Progenitor cell of endocrine pancreas (in vitro differentiated cells): ENCODE results near the gene KLHL15. TPM values are rescaled to one million over a fixed set of nuclear protein-coding genes. Genes with fewer than 3 reads are reported as not detected.
A peak's percentile ranks its signal among the peaks of the same experiment; 100 is the strongest.

ENCODE experiments used
- DNase-seq: peaks from one replicate; pipeline ENCODE4 v3.0.0; 2021; ENCODE audit warnings: low spot score; ENCODE audit not compliant: unreplicated experiment
- H3K27ac Mint-ChIP-seq: 2 replicates; pipeline ENCODE4 v1.8.0; 2021; ENCODE audit warnings: mild to moderate bottlenecking, moderate library complexity, mixed read lengths
- H3K27me3 Mint-ChIP-seq: 2 replicates; pipeline ENCODE4 v1.8.0; 2021; ENCODE audit warnings: mixed read lengths
- H3K36me3 Mint-ChIP-seq: 2 replicates; pipeline ENCODE4 v1.8.0; 2022; ENCODE audit warnings: mixed read lengths; ENCODE audit not compliant: insufficient read depth
- H3K4me1 Mint-ChIP-seq: 2 replicates; pipeline ENCODE4 v1.8.0; 2021; ENCODE audit warnings: low read depth, mixed read lengths
- H3K4me3 Mint-ChIP-seq: 2 replicates; pipeline ENCODE4 v1.8.0; 2021; ENCODE audit warnings: low read depth, mild to moderate bottlenecking, moderate library complexity, mixed read lengths
- H3K9me3 Mint-ChIP-seq: 2 replicates; pipeline ENCODE4 v1.8.0; 2021; ENCODE audit warnings: low read depth, mixed read lengths
- total RNA-seq: library from RNA; stranded (reverse); gene quantifications from 2 replicates; pipeline ENCODE4 v1.2.1, GENCODE V29; 2021
- TF ChIP-seq, protein P1 (sequence below): fragments of 200-600 bp; sonication (generic); IDR thresholded peaks from one replicate; pipeline ENCODE4 v1.5.0; 2021; ENCODE audit warnings: antibody characterized with exemption, mild to moderate bottlenecking; ENCODE audit not compliant: unreplicated experiment

Gene KLHL15
- total RNA-seq, 1 donor from 2014 or later, result 16.0 TPM

DNA sequence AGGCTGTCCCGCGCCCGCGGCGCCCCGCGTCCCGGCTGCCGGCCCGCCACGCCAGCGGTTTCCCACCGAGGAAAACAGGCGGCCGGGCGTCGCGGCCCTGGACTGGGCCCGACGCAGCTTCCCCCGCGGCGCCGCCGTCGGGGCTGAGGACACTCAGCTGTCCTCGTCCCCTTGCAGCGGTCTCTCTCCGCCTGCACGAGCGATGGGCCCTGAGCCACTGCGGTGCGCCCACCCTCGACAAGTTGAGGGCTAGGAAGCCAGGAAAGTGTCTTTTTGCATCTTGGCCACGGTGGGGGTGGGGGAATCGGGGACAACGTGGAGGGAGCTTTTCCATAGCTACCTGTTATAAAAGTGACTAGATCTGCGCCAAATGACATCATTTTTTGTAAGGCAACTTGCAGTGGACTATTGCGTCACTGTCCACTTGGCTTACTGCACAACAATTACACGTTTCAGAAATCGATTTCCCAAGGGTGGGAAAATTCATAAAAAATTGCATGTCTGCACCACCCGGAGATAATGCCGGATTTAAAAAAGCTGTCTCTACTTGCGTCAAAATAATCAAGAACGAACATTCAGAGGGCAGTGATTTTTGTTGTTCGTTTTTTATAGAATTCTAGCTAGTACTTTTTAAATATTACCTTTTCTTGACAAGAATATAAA, 1.1 kb downstream of the KLHL15 start:
- DNase-seq, result no peak
- TF ChIP-seq, protein P1, sequence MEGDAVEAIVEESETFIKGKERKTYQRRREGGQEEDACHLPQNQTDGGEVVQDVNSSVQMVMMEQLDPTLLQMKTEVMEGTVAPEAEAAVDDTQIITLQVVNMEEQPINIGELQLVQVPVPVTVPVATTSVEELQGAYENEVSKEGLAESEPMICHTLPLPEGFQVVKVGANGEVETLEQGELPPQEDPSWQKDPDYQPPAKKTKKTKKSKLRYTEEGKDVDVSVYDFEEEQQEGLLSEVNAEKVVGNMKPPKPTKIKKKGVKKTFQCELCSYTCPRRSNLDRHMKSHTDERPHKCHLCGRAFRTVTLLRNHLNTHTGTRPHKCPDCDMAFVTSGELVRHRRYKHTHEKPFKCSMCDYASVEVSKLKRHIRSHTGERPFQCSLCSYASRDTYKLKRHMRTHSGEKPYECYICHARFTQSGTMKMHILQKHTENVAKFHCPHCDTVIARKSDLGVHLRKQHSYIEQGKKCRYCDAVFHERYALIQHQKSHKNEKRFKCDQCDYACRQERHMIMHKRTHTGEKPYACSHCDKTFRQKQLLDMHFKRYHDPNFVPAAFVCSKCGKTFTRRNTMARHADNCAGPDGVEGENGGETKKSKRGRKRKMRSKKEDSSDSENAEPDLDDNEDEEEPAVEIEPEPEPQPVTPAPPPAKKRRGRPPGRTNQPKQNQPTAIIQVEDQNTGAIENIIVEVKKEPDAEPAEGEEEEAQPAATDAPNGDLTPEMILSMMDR, result no peak

DNA sequence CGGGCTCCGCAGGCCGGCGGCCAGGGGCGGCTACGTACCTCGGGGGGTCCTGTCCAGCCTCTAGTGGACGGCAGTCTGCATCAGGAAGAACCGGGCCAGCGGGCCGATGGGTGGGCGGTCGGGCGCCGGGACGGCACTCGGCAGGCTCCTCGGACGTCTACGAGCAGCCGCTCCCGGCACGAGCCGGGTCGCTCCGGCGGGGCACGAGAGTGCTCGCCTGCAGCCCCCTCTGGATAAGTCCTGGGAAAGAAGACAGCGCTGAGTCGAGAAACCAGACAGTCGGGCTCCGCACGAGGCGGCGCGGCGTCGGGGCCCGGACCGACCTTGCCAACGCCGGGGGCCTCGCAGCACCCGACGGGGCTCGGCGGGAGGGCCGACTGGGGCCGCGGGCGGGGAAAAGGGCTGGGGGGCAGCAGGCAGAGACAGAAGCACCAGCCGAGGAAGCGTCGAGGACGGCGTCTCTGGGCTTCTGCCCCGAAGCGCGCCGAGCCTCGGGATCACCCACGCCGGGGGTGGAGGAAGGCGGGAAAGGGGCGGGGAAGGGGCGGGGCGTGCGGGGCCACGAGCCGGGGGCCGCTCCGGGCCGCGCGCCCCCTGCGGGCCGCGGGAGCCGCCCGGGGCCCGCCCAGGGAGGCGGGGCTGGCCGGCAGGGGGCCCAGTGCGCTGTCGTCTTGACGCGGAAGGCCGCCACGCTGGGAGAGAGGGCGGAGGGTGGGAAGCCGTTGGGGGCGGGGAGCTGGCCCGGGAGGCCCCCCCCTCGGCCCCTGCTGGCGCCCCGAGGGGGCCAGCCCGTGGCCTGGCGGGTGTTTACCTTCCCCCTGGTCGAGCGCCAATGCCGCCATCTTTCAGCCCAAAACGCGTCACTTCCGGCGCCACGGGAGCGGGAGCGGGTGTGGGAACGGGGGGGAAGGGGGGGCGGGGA, 1.9 kb downstream of the KLHL15 start:
- no peaks in the 10 kb centered on the region for H3K9me3 Mint-ChIP-seq
- H3K27ac Mint-ChIP-seq, result peak overlapping the region; percentile 91
- DNase-seq, result peak; percentile 89
- H3K36me3 Mint-ChIP-seq, result peaks cover 5% of the 10 kb centered on the region
- TF ChIP-seq, protein P1, result peak; percentile 43
- peaks cover 10% of the 10 kb centered on the region for H3K4me1 Mint-ChIP-seq
- peak overlapping the region; percentile 92 for H3K4me3 Mint-ChIP-seq
- H3K27me3 Mint-ChIP-seq, result no peaks in the 10 kb centered on the region

More for the DNA sequence above, 1.1 kb downstream of the KLHL15 start:
- Mint-ChIP-seq H3K9me3 (no peaks in the 10 kb centered on the region), H3K4me1 (peaks cover 9% of the 10 kb centered on the region), H3K36me3 (peaks cover 5% of the 10 kb centered on the region), H3K27me3 (no peaks in the 10 kb centered on the region), H3K27ac (peak overlapping the region; percentile 100), H3K4me3 (peak overlapping the region; percentile 79)

DNA sequence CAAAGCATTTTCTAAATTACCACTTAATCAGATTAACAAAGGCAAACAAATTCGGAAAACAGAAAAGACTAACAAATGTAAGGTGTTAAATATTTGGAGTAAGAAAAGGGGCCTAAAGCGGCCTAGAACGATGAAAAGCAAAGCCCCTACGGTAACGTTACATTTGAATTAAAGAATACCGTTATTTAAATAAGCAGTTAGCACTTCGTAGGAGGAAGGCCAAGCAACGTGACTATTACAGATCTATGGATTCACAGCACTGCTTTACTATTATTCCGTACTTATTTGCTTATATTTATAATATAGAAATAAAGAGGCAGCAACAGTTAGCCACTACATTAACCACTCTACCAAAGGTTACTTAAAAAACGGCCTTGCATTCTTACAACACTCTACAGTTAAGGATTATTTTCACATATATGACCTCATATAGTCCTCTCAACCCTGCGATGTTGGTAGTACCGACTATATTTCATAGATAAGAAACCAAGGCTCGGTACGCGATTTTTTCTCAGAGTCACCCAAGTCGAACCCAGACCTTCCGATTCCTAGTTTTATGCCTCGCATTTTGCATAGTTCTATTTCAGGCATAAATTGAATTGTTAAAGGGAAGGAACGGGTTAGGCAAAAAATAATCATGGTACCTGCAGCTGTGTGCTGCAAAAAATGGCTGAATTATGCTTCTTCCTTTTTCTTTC, 2.9 kb downstream of the KLHL15 start:
- Mint-ChIP-seq H3K9me3 (no peaks in the 10 kb centered on the region), H3K27ac (peak overlapping the region; percentile 91), H3K4me1 (peaks cover 12% of the 10 kb centered on the region), H3K36me3 (peaks cover 7% of the 10 kb centered on the region), H3K4me3 (peak overlapping the region; percentile 92), H3K27me3 (no peaks in the 10 kb centered on the region)
- TF ChIP-seq, protein P1, result no peak
- no peak for DNase-seq

DNA sequence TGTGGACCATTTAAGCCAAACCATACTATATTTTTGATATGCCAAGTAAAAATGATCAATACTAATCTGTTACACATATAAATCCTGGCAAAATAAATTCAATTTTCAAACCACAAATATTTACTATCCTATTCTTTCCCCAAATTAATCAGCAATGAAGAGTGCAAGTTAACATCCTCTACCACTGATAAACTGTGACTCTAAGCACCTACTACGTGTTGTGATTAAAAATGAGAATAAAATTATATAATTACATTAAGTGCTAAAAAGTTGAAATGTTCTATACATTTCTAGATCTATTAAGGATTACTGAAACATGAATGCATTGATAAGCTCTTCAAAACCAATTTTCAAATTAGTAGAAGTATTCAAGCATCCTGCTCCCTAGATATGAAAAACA, 3.4 kb downstream of the KLHL15 start:
- Mint-ChIP-seq H3K27ac (peak overlapping the region; percentile 9), H3K4me3 (peak overlapping the region; percentile 92), H3K4me1 (peaks cover 12% of the 10 kb centered on the region), H3K9me3 (no peaks in the 10 kb centered on the region), H3K27me3 (no peaks in the 10 kb centered on the region), H3K36me3 (peaks cover 7% of the 10 kb centered on the region)
- no peak for DNase-seq
- TF ChIP-seq, protein P1, result no peak

DNA sequence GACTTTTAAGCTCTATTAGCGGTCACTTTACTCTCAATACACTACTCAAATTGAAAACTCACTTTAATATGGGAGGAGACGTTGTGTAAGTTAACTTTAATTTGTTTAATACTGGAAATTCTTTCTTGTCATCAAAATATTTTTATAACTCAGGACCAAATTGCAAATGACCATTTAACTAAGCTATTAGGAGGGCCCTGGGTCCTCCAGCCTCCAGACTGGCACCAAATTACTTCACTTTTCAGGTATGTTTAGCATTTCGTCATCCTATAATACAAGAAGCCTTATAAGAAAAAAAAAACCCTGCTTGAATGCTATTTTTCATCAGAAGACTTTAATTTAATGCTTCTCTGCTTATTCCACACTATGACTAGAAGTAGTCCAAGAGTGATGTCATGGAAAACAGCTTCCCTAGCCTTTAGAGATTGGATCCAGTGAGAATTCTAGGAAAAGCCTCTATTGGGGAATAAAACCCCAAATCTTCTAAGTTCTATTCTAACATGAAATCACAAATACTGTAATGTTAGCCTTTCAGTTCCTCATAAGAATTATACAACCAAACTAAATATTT, 6.6 kb downstream of the KLHL15 start:
- H3K4me3 Mint-ChIP-seq, result no peak overlapping the region

More for the DNA sequence above, 6.6 kb downstream of the KLHL15 start:
- Mint-ChIP-seq H3K9me3 (no peaks in the 10 kb centered on the region), H3K27ac (no peak overlapping the region), H3K36me3 (peaks cover 8% of the 10 kb centered on the region), H3K4me1 (peaks cover 11% of the 10 kb centered on the region), H3K27me3 (no peaks in the 10 kb centered on the region)
- no peak for DNase-seq
- TF ChIP-seq, protein P1, result no peak
